RWPE1 (cell line): ENCODE data around the gene HMHB1.
"Not testable (repeated sequence)": the region's sequence is repeated elsewhere in the genome, so short reads cannot be mapped to it uniquely, and the experiment has no call there.

Experiments
- CTCF ChIA-PET: fragments of 350-600 bp; sonication (Branson Sonifier 250); formaldehyde crosslinking; extraction: SDS; loops from one replicate; lab custom pipeline; 2021; lab: Yijun Ruan, JAX
- POLR2A ChIA-PET: fragments of 400-600 bp; formaldehyde crosslinking; extraction: SDS; loops from one replicate; lab custom pipeline; 2020; ENCODE audit warnings: antibody characterized with exemption; ENCODE audit not compliant: low non-redundant PET; lab: Yijun Ruan, JAX
- DNase-seq: peaks from one replicate; pipeline ENCODE4 v3.0.0; 2012; ENCODE audit warnings: low spot score
- H3K27ac ChIP-seq: fragments of 450-650 bp; 2 replicates; pipeline ENCODE4 v1.5.1; 2017
- CTCF ChIP-seq: fragments of 450-650 bp; conservative IDR thresholded peaks from 2 replicates; pipeline ENCODE4 v1.5.1; 2017; ENCODE audit warnings: low read depth, mild to moderate bottlenecking

Gene HMHB1

GRCh38 chr5:143796753-143797152, 15.2 kb upstream of the HMHB1 start:
- DNase-seq: no peak
- CTCF ChIA-PET: no interaction called here
- no peak for TF ChIP-seq CTCF
- POLR2A ChIA-PET: no interaction called here
- no peak overlapping the region for H3K27ac ChIP-seq

GRCh38 chr5:143800715-143801114, 11.2 kb upstream of the HMHB1 start:
- no peak overlapping the region for H3K27ac ChIP-seq
- POLR2A ChIA-PET: no interaction called here
- TF ChIP-seq CTCF: no peak

GRCh38 chr5:143801252-143801939, 10.6 kb upstream of the HMHB1 start:
- CTCF ChIA-PET: interaction anchor here (0.6 kb wide), 1 partner anchor 212 kb away, joined by 3 read pairs; no protein-coding TSS in a partner anchor
- POLR2A ChIA-PET: no interaction called here
- no peak overlapping the region for H3K27ac ChIP-seq
- no peak for DNase-seq
- no peak for TF ChIP-seq CTCF

More at GRCh38 chr5:143800715-143801114, 11.2 kb upstream of the HMHB1 start:
- CTCF ChIA-PET: interaction anchor here (0.7 kb wide), 1 partner anchor 231 kb away, joined by 3 read pairs; no protein-coding TSS in a partner anchor
- DNase-seq: no peak

GRCh38 chr5:143805861-143806260, 6.1 kb upstream of the HMHB1 start:
- no peak overlapping the region for H3K27ac ChIP-seq
- TF ChIP-seq CTCF: no peak
- ChIA-PET CTCF (no interaction called here), POLR2A (no interaction called here)
- DNase-seq: no peak

- no peak for TF ChIP-seq CTCF
- DNase-seq: no peak
- ChIA-PET POLR2A (no interaction called here), CTCF (no interaction called here)
- H3K27ac ChIP-seq: no peak overlapping the region
Observed at GRCh38 chr5:143806579-143806978, 5.4 kb upstream of the HMHB1 start.

GRCh38 chr5:143807401-143807800, 4.6 kb upstream of the HMHB1 start:
- no peak for DNase-seq
- TF ChIP-seq CTCF: no peak
- CTCF ChIA-PET: no interaction called here
- POLR2A ChIA-PET: no interaction called here
- no peak overlapping the region for H3K27ac ChIP-seq

- H3K27ac ChIP-seq, POLR2A ChIA-PET, DNase-seq, CTCF ChIA-PET: not testable (repeated sequence)
Observed at GRCh38 chr5:143816370-143816769, 4.4 kb downstream of the HMHB1 start.
